ENCODE results near the gene CSRP1.
"Not testable (repeated sequence)": the region's sequence is repeated elsewhere in the genome, so short reads cannot be mapped to it uniquely, and the experiment has no call there.

The CSRP1 gene

DNA sequence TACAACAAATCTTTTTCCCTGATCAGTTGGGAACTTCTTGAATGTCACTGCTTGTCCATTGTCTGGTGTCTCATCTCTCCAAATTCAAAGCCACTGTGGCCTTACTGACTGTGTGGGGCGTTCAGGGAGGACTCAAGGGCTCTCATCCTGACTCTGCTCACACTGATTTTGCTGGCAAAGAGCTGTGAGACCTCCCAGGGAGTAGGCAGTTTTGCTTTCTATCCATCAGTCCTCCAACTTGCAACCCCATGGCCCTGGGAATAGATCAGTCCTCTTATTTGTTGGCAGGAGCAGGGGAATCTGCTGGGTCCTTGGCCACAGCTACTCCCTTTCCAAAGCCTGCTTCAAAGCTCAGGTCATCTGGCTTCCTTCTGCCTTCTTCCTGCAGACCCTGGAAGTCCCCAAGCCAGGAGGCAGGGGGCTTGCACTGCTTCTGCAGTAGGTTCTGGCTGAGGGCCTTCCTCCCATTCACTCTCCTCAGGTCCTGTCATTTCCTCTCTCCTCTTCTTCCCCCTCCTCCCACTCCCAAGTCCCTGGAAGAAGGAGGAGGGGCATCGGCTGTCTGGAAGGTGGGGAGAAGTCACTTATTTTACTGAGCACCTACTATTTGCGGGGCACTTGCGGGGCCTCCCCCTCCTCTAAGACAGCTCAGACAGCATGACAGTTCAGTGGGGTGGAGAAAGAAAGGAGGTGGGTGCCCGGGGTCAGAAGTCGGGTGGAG lies 31.1 kb upstream of the CSRP1 start:
- no peak for DNase-seq (ENCODE audit: low read depth)

- no peak for DNase-seq (ENCODE audit: low read depth)
Measured at GRCh38 chr1:201537467-201537866, 30.5 kb upstream of the CSRP1 start.

DNA sequence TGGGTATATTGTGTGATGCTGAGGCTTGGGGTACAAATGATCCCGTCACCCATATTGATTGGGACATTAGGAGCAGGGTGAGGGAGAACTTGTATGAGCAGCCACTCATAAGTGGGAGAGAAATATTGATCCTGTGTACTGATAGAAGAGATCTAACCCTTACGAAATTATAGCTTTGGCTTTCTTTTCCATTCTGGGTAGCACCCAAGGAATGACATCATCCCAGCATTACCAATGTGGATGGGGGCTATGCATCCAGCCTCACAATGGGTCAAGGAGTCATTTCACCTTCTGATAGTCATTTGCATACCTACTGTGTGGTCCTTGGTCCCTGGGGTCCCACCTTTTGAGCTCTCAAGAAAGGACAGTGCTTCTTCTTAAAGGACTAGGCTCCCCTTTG lies 30.1 kb upstream of the CSRP1 start:
- DNase-seq (ENCODE audit: low read depth), result no peak

DNA sequence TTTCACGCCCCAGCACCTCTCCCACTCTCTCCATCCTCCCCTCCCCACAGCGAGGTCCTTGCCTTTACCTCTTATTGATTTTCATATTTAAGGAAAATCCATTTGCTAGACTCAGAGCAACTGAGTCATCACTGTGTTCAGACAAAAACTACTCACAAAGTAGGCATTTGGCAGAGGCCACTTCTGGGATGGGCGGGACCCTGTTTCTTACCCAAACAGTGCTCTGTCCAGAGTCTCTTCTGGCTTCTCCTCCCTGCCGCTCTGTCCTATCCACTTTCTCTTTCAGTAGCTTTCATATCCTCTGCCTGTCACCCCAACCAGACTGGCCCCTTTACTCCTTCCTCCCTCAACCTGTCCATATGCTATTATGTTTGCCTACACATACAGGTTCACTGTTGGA lies 29.6 kb upstream of the CSRP1 start:
- no peak for DNase-seq (ENCODE audit: low read depth)

- DNase-seq (ENCODE audit: low read depth), result no peak
Measured at GRCh38 chr1:201535919-201536245, 29.0 kb upstream of the CSRP1 start.

DNA sequence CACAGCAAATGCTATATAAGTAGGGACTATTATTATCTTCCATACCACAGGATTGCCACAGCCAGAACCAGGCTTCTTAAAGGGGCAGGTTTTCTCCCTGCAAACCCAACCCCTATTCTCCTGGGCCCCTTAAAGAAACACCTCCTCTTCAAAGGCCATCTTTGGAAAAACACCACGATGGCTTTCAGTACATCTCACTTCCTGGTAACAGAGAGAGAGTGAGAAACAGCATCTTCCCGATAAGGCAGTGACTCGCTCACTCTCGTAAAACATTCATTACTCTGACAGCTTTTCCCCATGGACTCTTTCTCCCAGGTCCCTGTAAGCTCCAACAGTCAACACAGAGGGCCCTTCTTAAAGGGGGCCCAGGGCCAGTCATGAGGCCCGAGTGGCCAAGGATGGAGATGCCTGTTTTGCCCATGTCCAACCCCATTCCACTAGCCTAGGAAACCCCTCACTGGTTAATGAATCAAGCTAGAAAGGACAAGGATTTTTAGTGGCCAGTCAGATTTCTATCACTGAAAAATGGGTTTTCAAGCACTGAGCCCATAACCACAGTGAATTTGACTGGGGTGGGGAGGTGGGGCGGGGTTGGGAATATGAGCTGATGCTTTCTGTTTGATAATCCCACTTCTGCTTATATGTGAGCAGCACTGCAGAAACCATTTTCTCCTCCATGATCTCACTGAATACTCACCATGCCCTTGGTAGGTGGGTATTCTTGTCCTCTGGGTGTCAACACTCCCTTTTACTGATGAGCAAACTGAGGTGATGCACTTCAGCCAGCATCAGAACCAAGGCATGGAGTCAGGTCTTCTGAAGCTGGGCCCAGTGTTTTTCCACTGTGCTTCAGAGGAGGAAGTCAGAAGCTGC lies 28.4 kb upstream of the CSRP1 start:
- no peak for DNase-seq (ENCODE audit: low read depth)

DNA sequence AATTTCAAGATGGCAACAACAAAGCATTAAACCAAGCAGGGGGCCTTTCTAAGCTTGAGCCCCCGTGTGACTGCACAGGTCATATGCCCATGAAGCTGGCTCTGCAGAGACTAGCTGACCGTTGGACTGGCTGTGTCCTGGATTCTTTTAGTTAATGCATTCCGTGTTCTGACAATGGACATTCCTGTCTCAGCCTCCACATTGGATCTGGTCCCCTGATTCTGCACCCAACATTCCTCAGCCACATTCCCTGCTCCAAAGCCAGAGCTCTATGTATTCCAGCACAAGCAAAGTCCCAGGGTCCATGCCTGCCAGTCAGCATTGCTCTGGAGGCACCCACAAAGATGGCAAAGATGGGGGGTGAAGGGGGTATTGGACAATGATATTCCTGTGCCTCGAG lies 26.9 kb upstream of the CSRP1 start:
- no peak for DNase-seq (ENCODE audit: low read depth)

- DNase-seq (ENCODE audit: low read depth), result no peak
Measured at GRCh38 chr1:201531551-201532425, 24.9 kb upstream of the CSRP1 start.

DNA sequence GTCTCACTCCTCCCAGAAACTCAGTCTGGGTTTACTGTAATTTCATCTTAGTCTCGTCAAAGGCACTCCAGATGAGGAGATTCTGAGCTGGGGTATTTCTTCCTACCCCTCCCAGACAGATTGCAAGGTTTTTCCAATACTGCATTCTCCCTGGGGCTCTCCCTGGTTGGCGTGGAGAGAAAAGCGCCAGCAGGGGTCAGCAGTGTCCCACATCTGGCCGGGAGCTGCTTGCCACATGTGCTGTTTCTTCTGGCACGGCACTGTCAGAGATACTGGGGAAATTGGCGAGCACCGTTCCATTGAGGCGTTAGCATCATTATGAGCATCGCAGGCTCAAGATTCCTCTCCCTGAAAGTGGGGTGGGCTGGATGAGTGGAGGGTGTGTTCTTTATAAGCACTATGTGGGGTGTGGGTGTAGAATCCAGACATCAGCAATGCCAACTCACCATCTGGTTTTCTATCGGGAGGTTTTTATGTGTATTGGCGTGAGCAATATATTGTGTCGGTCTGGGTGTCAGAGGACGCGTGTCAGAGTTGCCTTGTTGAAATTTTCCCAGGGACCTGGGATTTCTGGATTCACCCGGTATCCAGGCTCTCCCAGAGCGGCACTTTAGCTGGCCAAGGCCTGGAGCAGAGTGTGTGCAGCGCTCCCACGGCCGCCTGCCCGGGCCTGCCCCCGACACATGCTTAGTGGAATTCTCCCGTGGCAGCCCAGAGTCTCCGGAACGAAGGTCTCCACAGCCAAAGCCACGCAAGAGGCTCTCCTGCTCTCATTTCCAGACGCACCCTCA lies 24.0 kb upstream of the CSRP1 start:
- DNase-seq (ENCODE audit: low read depth), result no peak

GRCh38 chr1:201528631-201529252 lies 21.8 kb upstream of the CSRP1 start:
- no peak for DNase-seq (ENCODE audit: low read depth)

- no peak for DNase-seq (ENCODE audit: low read depth)
Measured at GRCh38 chr1:201527879-201528278, 21.0 kb upstream of the CSRP1 start.

- DNase-seq (ENCODE audit: low read depth), result no peak
Measured at GRCh38 chr1:201525193-201525778, 18.4 kb upstream of the CSRP1 start.

DNA sequence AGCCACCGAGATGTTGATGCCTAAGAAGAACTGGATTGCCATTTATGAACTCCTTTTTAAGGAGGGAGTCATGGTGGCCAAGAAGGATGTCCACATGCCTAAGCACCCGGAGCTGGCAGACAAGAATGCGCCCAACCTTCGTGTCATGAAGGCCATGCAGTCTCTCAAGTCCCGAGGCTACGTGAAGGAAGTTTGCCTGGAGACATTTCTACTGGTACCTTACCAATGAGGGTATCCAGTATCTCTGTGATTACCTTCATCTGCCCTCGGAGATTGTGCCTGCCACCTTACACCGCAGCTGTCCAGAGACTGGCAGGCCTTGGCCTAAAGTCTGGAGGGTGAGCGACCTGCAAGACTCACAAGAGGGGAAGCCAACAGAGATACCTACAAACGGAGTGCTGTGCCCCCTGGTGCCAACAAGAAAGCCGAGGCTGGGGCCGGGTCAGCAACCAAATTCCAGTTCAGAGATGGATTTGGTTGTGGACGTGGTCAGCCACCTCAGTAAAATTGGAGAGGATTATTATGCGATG lies 13.2 kb upstream of the CSRP1 start:
- not testable (repeated sequence) for DNase-seq (ENCODE audit: low read depth)

DNA sequence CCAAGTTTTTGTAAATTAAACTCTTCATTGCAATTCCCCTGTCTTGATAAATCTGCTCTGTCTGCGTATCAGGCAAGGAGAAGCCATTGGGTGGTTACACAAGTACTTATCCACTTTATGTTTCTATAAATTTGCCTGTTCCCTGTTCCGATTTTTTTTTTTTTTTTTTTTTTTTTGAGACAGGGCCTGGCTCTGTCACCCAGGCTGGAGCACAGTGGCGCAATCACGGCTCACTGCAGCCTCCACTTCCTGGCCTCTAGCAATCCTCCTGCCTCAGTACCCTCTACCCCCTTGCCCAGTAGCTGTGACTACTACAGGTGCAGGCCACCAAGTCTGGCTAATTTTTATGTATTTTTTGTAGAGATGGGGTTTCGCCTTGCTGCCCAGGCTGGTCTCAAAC lies 11.1 kb upstream of the CSRP1 start:
- no peak for DNase-seq (ENCODE audit: low read depth)

GRCh38 chr1:201517631-201518030 lies 10.7 kb upstream of the CSRP1 start:
- no peak for DNase-seq (ENCODE audit: low read depth)

- DNase-seq (ENCODE audit: low read depth), result no peak
Measured at GRCh38 chr1:201516511-201517127, 9.7 kb upstream of the CSRP1 start.

GRCh38 chr1:201515895-201516294 lies 9.0 kb upstream of the CSRP1 start:
- no peak for DNase-seq (ENCODE audit: low read depth)

GRCh38 chr1:201515062-201515750 lies 8.3 kb upstream of the CSRP1 start:
- no peak for DNase-seq (ENCODE audit: low read depth)

- DNase-seq (ENCODE audit: low read depth), result no peak
Measured at GRCh38 chr1:201514466-201514865, 7.5 kb upstream of the CSRP1 start.

Measured in activated gamma-delta T cell treated with anti-CD3 and anti-CD28 coated beads, Interleukin-2, amount 50 U/mL, for 16 hours (primary cell).